HG03558 (cell line): Measurements from ENCODE around the gene PUSL1.
A peak's percentile ranks its signal among the peaks of the same experiment; 100 is the strongest.

Experiments used
- ATAC-seq: cut with Tn5 transposase; IDR thresholded peaks from one replicate; pipeline ENCODE4 v1.9.1; 2021; ENCODE audit warnings: moderate number of reproducible peaks; ENCODE audit not compliant: unreplicated experiment; ENCODE audit errors: extremely low read depth

The PUSL1 gene

DNA sequence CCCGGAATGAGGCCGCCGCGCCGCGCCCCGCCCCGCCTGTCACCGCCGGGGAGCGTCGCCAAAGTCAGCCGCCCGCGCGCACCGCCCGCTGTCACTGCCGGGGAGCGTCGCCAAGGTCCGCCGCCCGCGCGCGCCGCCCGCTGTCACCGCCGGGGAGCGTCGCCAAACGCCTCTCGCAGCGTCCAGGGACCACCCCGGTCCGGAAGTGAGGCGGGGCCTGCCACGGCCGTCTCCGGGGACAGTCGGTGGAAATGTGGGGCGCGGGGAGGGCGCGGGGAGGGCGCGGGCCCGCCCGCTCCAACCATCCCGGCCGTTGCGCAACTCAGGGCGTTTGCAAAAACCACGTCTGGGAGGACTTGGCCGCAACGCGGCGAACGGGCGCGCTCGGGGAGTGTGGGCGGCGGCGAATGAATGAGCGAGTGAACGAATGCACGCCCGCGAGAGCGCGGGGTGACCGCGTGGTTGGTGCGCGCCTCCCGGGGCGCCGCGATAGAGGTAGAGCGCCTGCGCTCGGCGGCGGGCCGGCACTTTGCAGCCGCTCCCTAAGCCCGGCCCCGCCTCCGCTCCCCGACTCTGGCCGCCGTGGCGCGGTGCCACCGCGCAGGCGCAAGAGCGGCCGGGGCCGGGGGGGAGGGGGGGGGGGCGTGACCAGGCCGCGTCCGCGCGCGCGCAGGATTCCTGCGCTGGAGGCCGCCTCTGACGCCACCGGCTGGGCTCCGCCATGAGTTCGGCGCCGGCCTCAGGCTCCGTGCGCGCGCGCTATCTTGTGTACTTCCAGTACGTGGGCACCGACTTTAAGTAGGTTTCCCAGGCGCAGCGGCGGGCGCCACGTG, at the start of gene PUSL1, which contains the start of gene ACAP3:
Gene PUSL1, plus strand, starts transcription at position 675 of the 833 bp plus-strand sequence. Its CDS starts 47 bp downstream, at position 722.
Gene ACAP3, minus strand, starts transcription at position 8 of the 833 bp plus-strand sequence. CDS start 115 bp downstream, outside the sequence.
- peak; percentile 27 for ATAC-seq

DNA sequence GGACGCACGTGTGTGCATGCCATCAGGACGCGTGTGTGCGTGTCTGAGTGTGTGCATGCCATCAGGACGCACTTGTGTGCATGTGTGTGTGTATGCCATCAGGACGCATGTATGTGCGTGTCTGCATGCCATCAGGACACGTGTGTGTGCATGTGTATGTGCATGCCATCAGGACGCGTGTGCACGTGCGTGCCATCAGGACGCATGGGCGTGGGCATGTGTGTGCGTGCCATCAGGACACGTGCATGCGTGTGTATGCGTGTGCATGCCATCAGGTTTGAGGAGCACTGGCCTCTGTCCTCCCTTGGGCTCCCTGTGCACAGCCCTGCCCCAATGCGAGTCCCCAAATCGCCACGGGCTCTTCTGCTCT, 49.3 kb upstream of the PUSL1 start:
- no peak for ATAC-seq

DNA sequence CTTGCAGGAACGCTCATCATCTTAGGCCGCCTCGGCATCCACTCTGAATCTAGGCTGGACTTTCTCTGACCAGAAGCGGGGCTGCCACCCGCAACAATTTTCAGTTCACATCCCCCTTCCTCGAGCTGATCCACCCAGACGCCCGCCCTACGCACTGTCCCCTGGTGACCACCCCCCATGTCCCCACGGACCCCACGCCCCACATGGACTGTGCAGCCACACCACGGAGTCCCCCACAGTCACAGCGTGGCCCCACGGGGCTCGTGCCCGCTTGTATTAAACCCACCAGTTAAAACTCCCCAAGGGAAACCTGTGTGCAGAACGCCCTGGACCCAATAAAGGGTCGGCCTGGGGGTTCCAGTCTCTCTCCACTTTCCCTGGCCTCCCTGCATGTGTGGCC, 48.9 kb upstream of the PUSL1 start:
- ATAC-seq, result no peak

DNA sequence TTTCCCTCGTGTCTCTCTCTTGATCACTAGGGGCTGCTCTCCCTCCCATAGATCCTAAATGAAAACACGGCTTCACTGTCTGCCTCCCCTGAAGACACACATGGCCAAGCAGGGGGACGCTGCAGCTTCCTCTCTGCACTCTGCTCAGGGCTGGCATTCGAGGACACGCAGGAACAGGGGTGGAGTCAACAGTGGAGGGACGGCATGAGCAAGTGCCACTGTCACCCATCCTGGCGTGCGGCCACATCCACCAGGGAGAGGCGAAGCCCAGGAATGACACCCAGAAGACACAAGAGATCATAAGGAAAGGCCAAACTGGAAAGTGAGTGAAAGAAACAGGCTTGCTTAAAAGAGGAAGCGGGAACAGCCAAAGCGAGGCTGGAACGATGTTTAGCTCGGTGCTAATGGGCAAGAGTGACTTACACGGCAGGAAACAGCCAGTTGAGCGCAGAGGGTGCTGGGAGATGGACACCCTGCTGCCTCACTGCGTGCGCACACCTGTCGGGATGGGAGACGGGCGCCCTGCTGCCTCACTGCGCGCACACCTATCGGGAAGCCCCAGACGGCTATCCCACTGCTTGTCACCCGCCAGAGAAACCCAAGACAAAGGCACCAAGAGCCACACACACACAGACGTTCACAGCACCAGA, 48.3 kb upstream of the PUSL1 start:
- no peak for ATAC-seq

DNA sequence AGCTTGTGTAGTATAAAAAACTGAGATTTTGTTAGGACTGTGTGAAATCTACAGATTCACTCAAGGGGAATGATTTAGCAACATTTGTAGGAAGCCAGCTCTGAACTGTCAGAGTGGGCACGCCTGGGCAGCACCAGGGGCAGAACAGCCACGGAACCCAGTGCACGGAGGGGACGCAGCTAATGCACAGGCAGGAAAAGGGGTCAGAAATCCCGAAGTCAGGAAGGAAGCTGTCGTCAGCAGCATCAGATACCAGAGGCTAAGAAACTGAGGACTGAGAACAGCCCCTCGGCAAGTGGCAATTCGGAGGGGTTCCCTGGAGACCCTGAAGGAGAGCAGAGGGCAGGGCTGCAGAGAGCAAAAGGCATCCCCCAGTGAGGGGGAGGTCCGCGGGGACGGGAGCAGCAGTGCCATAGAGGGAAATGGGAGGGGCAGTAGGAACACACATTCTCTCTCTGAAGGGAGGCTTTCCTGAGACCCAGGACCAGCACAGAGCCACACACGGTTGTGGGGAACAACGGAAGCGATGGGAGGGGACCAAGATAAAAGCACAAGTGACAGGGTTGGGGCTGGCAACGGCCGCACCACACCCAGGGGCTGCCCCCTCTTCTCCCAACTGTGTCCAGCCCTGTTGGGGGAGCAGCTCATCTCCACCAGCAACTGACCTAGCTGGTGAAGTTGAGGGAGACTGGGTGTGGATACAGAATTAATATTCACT, 47.4 kb upstream of the PUSL1 start:
- no peak for ATAC-seq

GRCh38 chr1:1262071-1262470, 46.3 kb upstream of the PUSL1 start:
- no peak for ATAC-seq

DNA sequence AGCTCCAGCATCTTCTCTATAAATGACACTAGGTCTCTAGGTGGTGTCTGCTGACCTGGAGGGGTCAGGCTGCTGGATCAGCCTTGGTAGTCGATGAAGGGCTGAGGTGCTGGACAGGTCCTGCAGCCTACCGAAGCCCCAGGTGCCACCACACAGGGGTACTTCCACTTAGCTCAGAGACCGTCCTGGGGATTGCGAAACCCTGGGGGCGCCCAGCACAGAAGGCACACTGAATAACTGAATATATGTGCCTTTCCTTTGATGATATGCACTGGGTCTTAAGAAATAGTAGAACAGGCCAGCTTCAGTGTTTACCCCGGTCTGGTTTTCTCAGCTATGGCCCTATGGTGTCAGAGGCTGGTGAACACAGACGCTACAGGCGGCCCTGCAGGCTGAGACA, 45.6 kb upstream of the PUSL1 start:
- ATAC-seq, result no peak

GRCh38 chr1:1264026-1264425, 44.4 kb upstream of the PUSL1 start:
- ATAC-seq, result no peak

- no peak for ATAC-seq
Measured at GRCh38 chr1:1264868-1265272, 43.5 kb upstream of the PUSL1 start.

DNA sequence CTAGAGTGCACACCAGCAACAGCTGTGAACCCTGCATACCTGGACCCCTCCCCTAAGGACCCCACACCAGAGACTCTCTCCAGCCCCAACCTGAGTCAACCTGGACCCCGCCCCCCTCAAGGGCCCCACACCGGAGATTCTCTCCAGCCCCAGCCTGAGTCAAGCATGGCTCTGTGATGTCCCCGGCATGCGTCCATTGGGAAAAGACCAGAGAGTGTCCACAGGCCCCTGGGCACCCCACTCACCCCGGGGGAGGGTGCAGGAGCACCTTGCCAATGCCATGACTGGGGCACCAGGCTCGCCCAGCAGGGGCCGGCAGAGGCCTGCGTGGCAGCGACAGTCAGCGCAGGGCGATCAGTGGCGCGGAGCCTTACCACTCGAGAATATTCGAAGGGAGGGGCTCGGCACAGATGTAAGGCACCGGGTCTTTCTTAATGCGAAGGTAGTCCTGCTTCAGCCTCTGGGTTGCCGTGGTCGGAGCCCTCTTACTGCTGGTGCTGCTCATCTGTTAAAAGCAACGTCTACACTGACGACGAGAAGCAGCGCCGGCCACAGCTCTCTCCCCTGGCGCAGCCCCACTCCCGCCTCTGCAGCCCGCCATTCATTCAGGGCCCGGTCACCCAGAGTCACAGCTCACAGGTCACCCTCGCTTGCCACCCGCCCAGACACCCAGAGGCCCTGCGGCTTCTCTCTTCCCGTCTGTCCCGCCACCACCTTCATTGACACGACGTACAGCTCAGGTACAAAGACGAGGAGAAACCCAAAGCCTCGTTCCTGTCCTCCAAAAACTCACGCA, 40.7 kb upstream of the PUSL1 start:
- no peak for ATAC-seq

DNA sequence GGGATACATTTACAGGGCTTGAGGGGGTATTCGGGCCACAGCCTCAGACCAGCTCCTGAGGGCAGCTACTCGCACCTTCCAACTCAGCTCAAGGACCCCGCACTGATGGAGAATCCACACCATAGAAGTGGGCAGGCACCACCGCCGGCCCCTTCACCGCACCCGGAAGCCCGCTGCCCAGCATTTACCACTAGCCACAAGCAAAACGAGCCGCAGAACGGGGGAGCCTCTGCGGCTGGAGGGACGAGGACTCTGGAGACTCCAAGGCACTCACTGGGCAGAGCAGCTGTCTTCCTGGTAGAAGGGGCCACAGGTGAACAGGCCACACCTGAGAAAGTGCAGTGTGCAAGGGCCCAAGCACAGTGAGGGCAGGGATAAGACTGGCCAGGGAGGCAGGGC, 40.1 kb upstream of the PUSL1 start:
- ATAC-seq, result no peak

- no peak for ATAC-seq
Measured at GRCh38 chr1:1270813-1271212, 37.6 kb upstream of the PUSL1 start.

GRCh38 chr1:1272341-1273208, 35.8 kb upstream of the PUSL1 start:
- no peak for ATAC-seq

GRCh38 chr1:1273209-1273511, 35.2 kb upstream of the PUSL1 start:
- ATAC-seq, result no peak

GRCh38 chr1:1273512-1274298, 34.7 kb upstream of the PUSL1 start, which contains the start of gene UBE2J2:
Gene UBE2J2 (minus strand): TSS chr1:1273854. CDS start chr1:1267992, 5,862 bp downstream.
- ATAC-seq, result no peak

DNA sequence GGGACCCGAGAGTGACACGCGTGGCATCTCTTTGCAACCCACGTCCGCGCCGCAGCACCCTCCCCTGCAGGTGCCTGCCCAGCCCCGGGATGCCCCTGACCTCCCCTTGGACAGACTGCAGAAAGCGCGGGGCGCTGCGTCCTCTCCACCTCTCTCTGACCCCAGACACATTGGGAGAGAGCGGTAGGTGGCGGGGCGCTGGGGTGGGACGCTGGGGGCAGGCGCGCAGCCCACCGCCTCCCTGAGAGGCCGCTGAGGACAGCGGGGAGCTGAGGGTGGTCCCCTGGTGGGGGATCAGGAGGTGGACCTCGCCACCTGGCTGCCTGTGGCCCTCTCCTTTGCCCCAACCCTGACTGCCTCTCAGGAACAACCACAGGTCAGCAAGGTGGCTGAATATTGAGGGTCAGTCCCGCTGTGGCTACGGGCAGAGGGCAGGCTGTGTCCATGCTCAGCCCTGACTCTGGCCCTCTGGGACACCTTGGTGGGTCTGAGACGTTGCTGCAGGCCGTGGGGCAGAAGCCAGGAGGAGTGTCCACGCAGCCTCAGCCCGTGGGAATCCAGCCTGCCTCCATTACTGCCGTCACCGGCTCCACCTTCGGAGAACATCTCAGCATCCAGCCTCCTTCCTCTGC, 34.0 kb upstream of the PUSL1 start:
- ATAC-seq, result no peak

GRCh38 chr1:1274931-1275431, 33.4 kb upstream of the PUSL1 start:
- no peak for ATAC-seq

DNA sequence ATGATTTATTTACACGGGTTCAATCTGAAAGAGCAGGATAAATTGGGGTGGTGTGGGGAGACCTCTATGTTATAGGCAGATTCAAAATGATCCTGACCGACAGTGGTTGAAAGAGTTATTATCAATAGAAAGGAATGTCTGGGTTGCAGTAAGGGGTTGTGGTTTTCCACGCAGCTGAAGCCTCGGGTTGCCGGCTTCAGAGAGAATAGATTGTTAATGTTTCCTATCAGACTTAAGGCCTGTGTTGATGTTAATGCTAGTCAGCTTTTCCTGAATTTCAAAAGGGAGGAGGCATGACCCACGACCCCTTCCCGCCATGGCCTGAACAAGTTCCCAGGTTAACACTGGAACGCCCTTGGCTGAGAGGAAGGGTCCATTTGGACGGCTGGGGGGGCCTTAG, 32.6 kb upstream of the PUSL1 start:
- ATAC-seq, result no peak
